HG02763 (cell line): Measurements from ENCODE around the gene CTIF.

Experiments
- ATAC-seq: cut with Tn5 transposase; IDR thresholded peaks from one replicate; pipeline ENCODE4 v1.9.1; 2021; ENCODE audit warnings: mild to moderate bottlenecking, moderate library complexity; ENCODE audit not compliant: unreplicated experiment

Gene CTIF

DNA sequence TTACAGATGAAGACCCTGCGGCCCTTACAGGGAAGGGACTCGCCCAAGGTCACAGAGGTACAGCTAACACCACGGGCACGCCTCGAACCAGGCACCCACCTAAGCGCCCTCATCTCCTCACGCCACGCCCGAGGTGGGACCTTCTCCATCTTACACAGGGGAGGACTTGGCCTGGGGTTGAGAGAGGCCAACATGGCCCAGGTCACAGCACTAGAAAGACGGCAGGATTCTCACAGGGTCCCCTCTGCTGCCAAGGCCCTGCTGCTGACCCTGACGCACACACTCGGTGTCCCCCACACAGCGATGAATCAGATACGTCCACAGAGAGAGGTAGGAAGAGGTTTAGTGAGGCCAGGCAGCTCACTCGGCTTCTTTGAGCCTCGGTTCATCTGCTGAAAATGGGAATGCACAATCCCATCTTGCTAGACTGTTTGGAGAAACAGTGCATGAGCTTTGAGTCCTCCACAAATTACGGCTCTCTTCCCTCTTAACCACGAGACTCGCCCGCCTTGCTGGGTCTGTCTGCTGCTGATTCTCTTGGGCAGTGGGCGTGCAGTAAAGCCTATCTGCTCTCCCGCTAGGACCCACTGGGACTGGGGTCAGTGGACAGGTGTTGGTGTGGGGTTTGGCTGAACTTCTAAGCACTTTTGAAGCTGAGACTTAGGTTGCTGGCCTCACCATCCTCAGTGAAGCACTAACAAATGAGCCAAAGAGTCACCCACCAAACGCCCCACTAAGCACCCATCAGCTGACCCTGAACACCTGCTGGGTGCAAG lies 332.7 kb downstream of the CTIF start:
- ATAC-seq = no peak

DNA sequence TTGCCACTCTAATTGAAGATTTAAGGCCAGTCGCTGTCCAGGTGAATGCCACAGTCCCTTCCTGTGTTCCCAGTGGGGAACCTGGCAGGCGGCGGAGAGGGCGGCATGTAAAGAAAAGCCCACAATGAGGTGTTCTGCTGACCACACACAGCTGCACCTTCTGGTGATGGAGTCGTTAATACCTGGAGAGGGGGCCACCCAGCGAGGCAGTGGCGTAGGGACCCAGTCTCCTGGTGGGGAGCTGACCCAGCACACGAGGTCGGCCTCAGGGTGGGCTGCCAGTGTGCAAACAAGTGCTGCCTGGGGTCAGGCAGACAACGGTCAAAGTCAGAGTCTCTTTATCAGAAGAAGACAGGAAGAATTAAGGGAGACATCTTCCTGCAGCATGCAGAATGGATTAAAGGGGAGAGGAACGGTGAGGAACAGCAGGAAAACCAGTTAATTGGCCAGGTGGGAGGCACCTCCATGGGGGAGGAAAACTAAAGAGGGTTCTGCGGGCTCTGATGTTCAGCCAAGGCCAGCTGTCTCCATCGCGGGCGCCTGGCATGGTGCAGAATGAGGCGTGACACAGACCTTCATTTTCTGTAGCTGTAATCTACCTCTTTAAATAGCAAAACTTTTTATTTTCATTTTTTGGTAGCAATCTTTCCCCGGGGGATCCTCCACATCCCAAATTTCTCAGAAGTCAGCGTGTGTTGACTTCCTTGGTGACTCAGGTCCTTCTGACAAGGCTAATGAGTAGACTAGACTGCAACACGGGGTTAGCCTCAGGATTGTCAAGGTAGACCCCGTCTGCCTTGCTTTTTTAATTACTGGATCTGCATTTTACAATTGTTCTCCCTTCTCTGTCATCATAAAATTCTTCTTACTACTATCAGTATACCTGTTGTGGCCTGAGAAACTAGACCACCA lies 333.7 kb downstream of the CTIF start:
- no peak for ATAC-seq

GRCh38 chr18:48874233-48874632 lies 335.4 kb downstream of the CTIF start:
- no peak for ATAC-seq

DNA sequence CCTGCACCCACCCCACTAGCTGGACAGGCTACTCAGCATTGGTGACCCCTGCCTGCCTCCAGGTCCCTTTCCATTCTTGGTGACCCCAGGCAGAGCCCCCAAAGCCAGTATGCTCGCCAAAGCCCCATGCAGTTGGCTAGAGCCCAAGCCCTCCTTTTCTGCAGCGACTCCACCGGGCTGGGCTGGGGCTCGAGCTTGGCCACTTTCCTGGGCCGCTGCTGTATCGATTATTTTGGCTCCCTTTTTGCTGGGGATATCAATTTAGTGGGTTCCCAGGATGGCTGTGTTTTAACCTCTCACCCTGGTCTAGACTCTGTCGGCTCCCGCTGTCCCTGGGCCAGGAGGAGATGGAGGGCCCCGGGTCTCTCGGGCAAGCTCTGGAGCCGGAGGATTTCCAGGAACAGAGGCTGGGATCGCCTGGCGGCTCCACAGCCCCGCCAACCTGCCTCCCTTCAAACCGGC lies 335.9 kb downstream of the CTIF start:
- no peak for ATAC-seq

DNA sequence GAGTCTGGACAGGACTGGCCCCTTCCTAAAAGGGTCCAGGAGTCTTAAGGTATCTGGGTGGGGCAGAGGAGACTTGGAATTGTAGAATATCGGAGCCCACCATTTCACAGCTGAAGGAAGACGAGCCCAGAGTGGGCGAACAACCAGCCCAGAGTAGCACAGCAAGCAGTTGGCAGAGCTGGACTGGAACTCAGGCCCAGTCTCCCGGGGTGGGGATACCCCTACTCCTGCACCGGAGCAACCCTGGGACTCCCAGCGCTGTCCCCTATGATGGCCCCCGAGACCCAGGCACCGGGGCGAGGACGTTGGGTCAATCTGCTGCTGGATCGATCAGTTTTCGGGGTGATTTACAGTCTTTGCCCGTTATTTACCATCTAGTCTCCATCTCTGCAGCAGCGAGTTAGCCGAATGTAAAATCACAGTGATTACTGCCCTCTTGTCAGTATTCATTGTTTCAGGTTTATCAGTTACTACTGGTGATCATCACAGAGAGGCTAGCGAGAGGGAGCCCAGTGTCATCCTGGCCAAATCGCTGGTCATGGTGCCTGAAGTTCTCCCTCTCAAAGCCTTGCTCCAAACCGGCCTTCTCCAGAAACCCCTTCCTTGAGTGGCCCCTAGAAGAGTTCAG lies 336.6 kb downstream of the CTIF start:
- no peak for ATAC-seq

DNA sequence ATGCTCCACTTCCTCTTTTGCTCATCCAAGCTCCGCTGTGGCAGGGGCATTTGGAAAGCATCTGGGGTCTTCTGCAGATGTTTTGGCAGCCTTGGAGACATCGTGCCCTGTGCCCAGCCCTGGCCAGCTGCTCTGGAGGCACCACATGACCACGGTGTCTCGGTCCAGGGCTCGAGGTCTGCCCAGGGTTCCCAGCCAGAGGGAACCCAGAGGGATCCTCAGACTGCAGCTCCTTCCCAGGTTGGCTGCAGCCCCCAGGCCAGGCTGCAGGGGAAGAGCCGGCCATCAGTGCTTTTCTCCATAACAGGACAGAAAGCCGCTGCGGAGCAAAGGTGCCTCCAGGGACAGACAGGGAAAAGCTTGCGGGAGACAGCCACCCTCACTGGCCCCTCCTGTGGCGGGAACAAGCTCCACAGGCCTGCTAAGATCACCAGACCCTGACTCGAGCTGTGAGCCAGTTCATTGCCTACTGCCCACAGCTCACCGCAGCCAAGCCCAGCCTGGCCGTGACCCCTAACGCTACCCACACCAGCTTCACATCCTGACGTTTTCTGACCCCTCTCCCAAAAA lies 337.2 kb downstream of the CTIF start:
- no peak for ATAC-seq

- no peak for ATAC-seq
Observed at GRCh38 chr18:48876590-48876989, 337.8 kb downstream of the CTIF start.

- ATAC-seq = no peak
Observed at GRCh38 chr18:48877941-48878340, 339.1 kb downstream of the CTIF start.

DNA sequence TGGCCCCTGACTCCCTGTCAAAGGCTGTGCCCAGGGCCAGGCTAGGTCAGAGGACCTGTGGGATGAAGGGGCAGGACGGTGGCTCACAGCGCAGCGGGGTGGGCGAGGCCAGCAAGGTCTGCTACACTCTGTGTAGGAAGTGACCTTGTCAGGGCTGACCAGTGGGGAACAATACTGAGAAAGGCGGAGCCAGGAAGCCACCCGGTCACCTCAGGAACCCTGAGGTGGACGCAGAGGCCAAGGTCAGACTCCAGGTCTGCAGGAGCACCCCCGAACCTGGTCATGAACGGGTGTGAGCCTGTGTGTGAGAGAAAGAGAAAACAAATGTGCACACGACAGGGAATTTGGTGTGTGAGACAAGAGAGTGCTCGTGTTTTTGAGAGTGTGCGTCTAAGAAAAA lies 339.6 kb downstream of the CTIF start:
- ATAC-seq = no peak

- ATAC-seq = no peak
Observed at GRCh38 chr18:48879008-48879431, 340.2 kb downstream of the CTIF start.

DNA sequence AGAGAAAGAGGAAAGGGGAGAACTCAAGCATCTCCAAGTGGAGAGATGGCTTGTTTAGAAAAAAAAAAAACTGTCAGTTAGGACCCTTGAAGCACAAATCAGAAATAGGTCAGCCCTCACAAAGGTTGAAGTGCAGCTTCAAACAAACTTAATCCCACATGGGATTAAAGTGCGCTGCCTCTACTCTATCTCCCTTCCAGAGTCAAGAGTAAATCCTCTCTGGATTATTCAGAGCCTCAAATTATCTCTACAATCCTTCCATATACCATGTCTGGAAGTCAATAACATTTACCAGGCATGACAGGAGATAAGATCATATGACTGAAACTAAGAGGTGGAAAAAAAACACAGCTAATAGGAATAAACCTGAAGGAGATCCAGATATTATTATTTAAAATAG lies 342.1 kb downstream of the CTIF start:
- ATAC-seq = no peak

DNA sequence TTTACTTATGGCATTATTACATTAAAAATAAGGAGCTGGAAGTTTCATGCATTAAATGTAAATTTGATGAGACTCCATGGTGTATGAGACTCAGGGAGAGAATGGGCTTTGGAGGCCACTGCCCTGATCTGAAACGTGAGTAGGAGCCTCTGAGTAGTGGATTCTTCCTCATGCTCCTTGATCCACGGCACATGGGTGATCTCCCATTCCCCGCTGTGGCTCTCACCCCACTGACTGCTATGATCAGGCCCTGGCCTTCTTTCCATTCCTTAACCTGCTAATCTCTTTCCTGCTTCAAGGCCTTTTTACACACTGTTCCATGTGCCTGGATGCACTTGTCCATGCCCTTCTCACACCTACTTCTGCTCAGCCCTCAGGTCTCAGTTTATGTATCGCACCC lies 343.5 kb downstream of the CTIF start:
- ATAC-seq = no peak

- ATAC-seq = no peak
Observed at GRCh38 chr18:48884306-48884705, 345.5 kb downstream of the CTIF start.

DNA sequence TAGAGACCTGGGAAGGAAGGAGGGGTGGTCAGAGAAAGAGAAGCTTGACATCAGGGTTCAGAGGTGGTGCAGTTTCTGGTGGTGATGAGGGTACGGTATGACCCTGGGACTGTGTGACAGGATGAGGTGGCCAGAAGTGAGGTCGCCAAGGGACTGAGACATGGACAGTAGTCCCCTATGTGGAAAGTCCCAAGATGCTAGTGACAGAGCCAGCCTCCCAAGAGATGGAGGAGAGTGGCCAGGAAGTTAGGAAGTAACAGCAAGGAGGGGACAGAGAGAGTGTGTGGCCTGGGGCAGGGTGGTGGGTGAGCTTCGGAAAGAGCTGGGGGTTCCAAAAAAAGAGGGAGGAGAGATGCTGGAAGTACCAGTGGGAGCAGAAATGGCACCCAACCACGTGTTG lies 345.9 kb downstream of the CTIF start:
- no peak for ATAC-seq

- ATAC-seq = no peak
Observed at GRCh38 chr18:48885266-48885923, 346.6 kb downstream of the CTIF start.

- ATAC-seq = no peak
Observed at GRCh38 chr18:48885924-48886400, 347.1 kb downstream of the CTIF start.

- ATAC-seq = no peak
Observed at GRCh38 chr18:48886520-48887293, 347.9 kb downstream of the CTIF start.

DNA sequence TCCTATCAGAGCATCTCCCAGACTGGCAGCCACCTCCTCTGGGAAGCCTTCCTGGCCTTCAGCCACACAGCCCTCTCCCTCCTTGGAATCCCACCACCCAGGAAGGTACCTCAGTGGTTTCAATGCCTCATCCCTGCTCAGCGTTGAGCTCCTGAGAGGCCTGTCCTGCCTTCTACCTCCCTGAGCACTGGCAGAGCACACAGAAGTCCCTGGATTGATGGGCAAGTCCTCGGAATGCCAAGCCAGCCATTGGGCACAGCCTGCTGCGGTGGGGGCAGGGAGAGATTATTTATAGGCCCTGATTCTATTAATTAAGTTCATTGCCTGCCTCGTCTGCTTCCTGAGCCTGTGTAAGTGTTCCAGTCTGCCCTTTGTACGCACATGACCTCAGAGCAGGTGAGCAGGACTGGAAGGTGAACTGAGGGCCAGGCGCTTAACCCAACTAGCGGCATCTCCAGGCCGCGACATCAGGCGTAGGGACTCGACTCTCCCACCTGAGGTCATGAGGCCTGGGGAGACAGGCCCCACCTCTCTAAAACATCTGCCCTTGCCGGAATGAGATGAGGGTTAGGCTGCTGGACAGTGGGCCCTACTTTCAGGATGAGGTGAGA lies 348.6 kb downstream of the CTIF start:
- no peak for ATAC-seq
